Iris pigment epithelial cell (primary cell): ENCODE data around the gene CD46.
"Not testable (repeated sequence)": the region's sequence is repeated elsewhere in the genome, so short reads cannot be mapped to it uniquely, and the experiment has no call there.

Source experiments
- DNase-seq: peaks from one replicate; pipeline ENCODE4 v3.0.0-alpha.2; 2011; ENCODE audit warnings: low read depth

The CD46 gene

DNA sequence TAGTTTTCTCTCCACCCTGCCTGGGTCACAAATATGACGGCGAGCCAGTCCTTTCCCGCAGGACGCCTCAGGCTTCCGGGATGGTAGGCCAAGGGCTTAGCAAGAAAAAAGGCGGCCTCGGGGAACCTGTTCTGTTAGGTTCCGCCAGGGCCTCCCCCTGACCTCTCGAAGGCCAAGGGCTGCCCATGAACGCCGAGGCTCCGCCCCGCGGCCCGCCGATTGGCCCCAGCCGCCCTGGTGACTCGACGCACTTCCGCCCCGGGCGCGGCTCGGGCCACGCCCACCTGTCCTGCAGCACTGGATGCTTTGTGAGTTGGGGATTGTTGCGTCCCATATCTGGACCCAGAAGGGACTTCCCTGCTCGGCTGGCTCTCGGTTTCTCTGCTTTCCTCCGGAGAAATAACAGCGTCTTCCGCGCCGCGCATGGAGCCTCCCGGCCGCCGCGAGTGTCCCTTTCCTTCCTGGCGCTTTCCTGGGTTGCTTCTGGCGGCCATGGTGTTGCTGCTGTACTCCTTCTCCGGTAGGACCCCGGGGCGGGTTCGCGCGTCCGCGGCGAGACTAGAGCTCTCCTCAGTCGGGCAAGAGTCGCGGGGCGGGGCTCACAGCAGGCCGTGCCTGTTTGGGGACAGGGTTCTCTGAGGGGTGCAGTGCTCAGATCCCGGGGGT lies at the start of gene CD46:
CD46 (plus strand) TSS at position 265 of the 666 bp plus-strand sequence; CDS start at position 424, 159 bp downstream.
- DNase-seq = peak; percentile 93

DNA sequence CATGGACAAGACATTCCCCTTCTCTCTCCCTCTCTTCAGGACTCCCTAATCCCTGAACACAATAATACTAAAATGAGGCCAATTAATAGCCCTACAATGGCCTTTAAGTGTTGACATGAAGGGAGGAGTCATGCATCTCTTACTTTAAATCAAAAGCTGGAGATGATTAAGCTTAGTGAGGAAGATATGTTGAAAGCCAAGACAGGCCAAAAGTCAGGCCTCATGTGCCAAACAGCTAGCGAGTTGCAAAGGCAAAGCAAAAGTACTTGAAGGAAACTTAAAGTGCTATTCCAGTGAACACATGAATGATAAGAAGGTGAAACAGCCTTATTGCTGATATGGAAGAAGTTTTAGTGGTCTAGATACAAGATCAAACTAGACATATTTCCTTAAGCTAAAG lies 49.5 kb upstream of the CD46 start:
- DNase-seq = peak; percentile 25

DNA sequence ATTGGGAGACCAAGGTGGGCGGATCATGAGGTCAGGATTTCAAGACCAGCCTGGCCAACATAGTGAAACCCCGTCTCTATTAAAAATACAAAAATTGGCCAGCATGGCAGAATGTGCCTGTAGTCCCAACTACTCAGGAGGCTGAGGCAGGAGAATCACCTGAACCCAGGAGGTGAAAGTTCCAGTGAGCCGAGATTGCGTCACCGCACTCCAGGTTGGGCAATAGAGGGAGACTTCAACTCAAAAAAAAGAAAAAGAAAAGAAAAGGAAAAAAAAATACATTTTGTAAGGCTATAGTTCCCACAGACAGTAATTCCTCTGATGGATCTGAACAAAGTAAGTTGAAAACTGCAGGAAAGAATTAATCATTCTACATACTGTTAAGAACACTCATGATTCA lies 48.1 kb upstream of the CD46 start:
- no peak for DNase-seq

- not testable (repeated sequence) for DNase-seq
Observed at GRCh38 chr1:207708004-207708403, 43.9 kb upstream of the CD46 start.

DNA sequence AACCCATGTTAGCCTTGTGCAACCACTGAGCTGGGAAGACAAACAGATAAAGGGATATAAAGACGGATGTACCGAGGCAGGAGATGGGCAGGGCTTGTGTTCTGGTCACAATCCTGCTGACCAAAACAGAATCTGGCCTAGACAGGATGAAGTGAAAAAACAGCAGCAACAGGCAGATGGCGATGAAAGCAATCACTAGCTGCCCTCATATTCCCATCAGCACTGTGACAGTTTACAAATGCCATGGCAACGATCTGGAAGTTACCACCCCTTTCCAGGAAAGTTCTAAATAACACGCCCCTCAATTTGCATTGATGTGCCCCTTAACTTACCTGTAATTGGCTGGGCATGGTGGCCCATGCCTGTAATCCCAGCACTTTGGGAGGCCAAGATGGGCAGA lies 40.6 kb upstream of the CD46 start:
- peak; percentile 40 for DNase-seq

- DNase-seq = not testable (repeated sequence)
Observed at GRCh38 chr1:207712701-207713100, 39.2 kb upstream of the CD46 start.

DNA sequence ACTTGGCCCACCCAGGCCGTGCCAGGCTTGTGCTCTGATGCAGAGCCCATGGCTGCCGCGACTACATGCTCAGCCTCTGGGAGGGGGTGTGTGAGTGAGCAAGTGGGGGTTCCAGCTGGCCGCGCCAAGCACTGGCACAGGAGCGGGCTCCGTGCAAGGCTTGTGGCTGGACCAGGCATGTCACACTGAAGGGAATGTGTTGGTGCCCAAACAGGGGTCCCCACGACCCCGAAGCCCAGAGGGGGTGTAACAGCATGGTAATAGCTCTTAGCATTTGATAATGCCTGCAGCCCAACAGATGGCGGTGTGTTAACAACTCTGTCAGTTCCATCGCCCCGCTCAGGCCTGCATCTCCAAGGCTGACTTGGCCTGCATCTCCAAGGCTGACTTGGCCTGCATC lies 38.3 kb upstream of the CD46 start:
- no peak for DNase-seq

GRCh38 chr1:207719234-207719633 lies 32.6 kb upstream of the CD46 start:
- no peak for DNase-seq

GRCh38 chr1:207728200-207728858 lies 23.5 kb upstream of the CD46 start:
- DNase-seq = not testable (repeated sequence)

DNA sequence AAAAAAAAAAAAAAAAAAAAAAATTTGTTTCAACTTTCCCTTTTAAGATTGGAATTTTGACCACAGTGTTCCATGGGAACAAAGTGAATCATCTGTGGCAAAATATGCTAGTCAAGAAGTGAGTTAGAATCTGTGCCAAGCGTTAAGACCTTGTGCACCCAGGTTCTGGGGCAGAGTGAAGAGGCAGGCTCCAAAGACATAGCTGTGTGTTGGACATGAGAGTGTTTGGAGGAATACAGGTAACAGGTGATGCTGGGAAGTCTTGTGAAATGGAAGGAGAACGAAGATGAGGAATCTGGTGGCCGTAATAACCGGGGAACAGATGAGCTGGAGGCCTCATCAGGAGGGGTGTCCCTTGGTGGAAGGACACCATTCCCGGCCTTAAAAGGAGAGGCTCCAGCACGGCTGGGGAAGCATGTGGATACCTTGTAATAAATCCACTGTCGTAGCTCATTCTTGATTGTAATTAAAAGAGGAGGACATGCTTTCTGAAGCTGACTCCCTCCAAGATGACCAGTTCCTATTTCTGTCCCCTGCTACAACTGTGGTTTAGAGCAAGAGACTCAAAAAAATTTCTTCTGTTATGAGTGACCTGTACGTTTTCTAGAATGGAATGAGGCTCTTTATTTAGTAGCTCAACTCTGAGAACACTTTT lies 14.2 kb upstream of the CD46 start:
- DNase-seq = not testable (repeated sequence)

DNA sequence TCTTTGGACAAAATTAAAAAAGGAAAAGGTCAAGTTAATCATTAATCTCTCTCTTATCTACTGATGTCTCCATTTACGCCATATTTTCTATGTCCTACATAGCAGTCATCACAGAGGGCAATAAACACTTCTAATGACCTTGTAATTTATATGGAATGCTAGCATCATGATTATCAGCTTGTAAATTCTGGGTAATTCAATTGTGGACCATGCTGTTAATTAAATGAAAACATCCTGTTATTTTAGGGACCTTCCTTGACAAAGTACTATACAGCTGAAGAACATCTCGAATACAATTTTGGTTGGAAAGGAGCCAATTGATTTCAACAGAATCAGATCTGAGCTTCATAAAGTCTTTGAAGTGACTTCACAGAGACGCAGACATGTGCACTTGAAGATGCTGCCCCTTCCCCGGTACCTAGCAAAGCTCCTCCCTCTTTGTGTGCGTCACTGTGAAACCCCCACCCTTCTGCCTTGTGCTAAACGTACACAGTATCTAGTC lies 13.6 kb upstream of the CD46 start:
- DNase-seq = peak; percentile 15

- DNase-seq = no peak
Observed at GRCh38 chr1:207740207-207740606, 11.6 kb upstream of the CD46 start.

DNA sequence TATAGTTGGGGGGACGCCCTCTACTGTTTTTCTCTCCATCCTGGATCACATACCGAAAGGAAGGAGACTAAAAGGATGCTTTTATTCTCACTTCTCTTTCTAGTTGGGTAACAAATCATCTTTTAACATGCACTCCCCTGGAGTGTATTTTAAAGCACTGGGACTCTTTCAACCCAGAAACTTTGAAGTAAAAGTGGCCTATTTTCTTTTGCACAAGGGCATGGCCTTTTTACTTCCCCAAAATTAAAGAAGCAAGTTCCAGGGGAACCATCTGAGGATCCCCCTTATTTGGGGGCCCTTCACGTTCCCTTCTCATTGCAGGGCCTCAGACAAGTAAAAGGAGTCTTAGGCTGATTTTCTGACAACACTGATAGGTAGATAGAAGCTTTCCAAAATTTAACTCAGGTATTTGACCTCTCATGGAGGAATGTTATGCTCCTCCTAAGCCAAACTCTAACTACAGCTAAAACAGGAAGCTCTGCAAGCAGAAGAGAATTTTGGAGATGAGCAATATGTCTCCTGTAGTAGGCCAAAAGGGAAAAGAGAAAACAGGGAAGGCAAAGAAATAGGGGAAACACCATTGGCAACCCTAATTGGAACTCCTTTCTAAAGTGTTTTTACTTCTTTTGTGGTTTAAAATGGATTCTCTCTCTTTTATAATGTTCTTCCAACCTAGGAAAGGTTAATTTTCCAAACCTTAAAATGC lies 8.9 kb upstream of the CD46 start:
- DNase-seq = no peak

GRCh38 chr1:207744000-207744534 lies 7.8 kb upstream of the CD46 start:
- DNase-seq = no peak

DNA sequence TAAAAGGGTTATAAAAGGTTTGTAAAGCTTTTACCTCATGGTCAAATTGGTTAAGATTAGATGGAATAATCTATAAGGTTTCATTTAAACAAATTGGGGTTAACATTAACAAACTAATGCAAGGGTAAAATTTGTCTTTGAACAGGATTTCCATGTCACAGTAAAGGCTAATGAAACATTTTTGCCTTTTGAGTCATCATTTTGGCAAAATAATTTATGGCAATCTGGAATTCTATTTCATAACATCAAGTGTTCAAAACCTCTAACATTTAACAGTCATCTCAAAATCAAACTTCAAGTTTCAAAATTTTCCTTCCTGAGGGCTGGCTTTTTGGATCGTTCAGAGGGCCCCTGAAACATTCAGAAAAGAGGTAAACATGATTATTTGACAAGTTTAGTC lies 6.6 kb upstream of the CD46 start:
- DNase-seq = peak; percentile 34

- no peak for DNase-seq
Observed at GRCh38 chr1:207745839-207746767, 5.8 kb upstream of the CD46 start.

GRCh38 chr1:207747627-207748492 lies 4.0 kb upstream of the CD46 start:
- no peak for DNase-seq

DNA sequence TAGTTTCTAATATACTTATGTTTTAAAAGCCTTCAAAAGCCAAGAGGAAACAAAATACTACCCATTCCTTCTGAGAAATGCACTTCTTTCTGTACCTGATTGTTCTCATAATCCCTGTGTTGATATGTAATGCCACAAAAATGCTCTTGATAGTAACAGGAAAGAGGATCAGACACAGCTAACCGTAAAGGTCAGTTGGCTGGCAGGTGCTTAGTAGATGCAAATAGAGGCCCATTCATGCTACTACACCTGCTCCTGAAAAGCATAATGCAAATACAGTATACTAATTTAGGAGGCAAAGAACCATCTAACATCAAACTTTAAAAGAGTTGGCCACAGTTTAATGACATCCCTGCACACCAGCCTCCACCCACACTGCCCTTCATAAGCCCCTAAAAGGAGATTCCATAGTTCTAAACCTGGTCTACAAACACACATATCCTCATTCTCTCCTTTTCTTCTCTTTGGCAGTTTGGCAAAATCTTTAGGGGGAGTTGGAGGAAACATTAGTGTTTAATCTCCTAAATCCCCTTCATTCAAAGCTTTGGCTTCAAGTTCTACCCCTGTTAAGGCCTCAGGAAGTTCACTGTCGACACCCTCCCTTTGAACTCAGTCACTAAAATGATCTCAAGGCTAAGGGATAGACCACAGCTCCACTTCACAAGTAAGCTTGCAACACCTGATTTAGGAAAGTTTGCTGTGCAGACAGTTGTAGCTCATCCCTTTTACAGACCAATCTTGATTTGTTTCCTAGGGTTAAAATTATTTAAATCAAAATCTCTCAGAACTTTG lies 2.9 kb upstream of the CD46 start:
- no peak for DNase-seq

DNA sequence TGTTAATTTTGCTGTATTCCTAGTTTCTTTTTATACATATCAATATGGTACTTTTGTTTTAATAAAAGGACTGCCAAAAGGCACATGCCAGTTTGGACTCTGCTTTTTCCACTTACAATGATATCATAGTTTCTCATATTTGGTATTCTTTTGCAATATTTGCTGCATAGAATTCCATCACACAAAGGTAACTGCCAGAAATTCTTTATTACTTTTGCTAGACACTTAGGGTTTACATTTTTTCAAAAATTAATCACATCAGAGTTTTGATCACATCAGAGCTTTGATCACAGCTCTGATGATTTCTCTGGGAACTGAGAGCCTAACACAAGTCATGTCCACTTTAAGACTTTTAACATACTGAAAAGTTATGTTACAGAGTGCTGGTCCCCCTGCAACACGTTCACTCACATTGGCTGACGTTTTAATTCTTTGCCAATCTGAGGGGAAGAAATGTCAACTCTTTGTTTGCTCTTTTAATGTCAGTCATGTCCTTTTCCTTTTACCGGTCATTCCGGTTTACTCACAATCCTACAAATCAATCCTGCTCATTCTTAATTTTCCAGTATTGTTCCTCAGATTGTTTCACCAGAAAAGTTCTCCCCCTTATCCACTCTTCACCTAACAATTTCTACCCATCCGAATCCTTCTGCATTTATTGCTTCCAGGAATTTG lies 1.1 kb upstream of the CD46 start:
- no peak for DNase-seq
